ENCODE measurements around the gene BIRC2. TPM values are rescaled to one million over a fixed set of nuclear protein-coding genes. Genes with fewer than 3 reads are reported as not detected.

Gene BIRC2
- total RNA-seq, 2 donors from 2014 or later, result 48.7 to 92.9 TPM

- peaks cover 26% of the 10 kb centered on the region for H3K36me3 ChIP-seq
- no peak for DNase-seq (ENCODE audit: low spot score)
- H3K4me3 ChIP-seq, result no peak overlapping the region
- H3K9me3 ChIP-seq, result no peaks in the 10 kb centered on the region
- ATAC-seq (ENCODE audit: insufficient number of reproducible peaks, low FRiP score, low read depth), result no peak
- H3K27ac ChIP-seq, result no peak overlapping the region
- no peaks in the 10 kb centered on the region for H3K4me1 ChIP-seq (ENCODE audit: control insufficient read depth in 1 of 2, low read depth in 2 of 2)
- H3K27me3 ChIP-seq (replicated peaks; ENCODE audit: insufficient read depth), result no peaks in the 10 kb centered on the region
- TF ChIP-seq CTCF (IDR thresholded peaks at IDR 0.05), result no peak
Observed at GRCh38 chr11:102375720-102376399, 28.8 kb downstream of the BIRC2 start.

GRCh38 chr11:102377891-102378290 lies 30.9 kb downstream of the BIRC2 start:
- Histone ChIP-seq H3K4me3 (no peak overlapping the region), H3K36me3 (peaks cover 35% of the 10 kb centered on the region), H3K27ac (no peak overlapping the region), H3K4me1 (ENCODE audit: control insufficient read depth in 1 of 2, low read depth in 2 of 2) (no peaks in the 10 kb centered on the region), H3K27me3 (replicated peaks; ENCODE audit: insufficient read depth) (no peaks in the 10 kb centered on the region), H3K9me3 (no peaks in the 10 kb centered on the region)
- DNase-seq (ENCODE audit: low spot score) (no peak), ATAC-seq (ENCODE audit: insufficient number of reproducible peaks, low FRiP score, low read depth) (no peak)
- TF ChIP-seq CTCF (IDR thresholded peaks at IDR 0.05), result no peak

- no peak overlapping the region for H3K4me3 ChIP-seq
- no peaks in the 10 kb centered on the region for H3K4me1 ChIP-seq (ENCODE audit: control insufficient read depth in 1 of 2, low read depth in 2 of 2)
- DNase-seq (ENCODE audit: low spot score) (no peak), ATAC-seq (ENCODE audit: insufficient number of reproducible peaks, low FRiP score, low read depth) (no peak)
- TF ChIP-seq CTCF (IDR thresholded peaks at IDR 0.05), result no peak
- no peaks in the 10 kb centered on the region for H3K9me3 ChIP-seq
- peaks cover 35% of the 10 kb centered on the region for H3K36me3 ChIP-seq
- no peak overlapping the region for H3K27ac ChIP-seq
- H3K27me3 ChIP-seq (replicated peaks; ENCODE audit: insufficient read depth), result no peaks in the 10 kb centered on the region
Observed at GRCh38 chr11:102378818-102379217, 31.8 kb downstream of the BIRC2 start.

- DNase-seq (ENCODE audit: low spot score), result no peak
- Histone ChIP-seq H3K9me3 (no peaks in the 10 kb centered on the region), H3K27me3 (replicated peaks; ENCODE audit: insufficient read depth) (no peaks in the 10 kb centered on the region), H3K36me3 (peaks cover 40% of the 10 kb centered on the region), H3K4me1 (ENCODE audit: control insufficient read depth in 1 of 2, low read depth in 2 of 2) (no peaks in the 10 kb centered on the region), H3K4me3 (no peak overlapping the region), H3K27ac (no peak overlapping the region)
- TF ChIP-seq CTCF (IDR thresholded peaks at IDR 0.05), result no peak
- ATAC-seq (ENCODE audit: insufficient number of reproducible peaks, low FRiP score, low read depth), result no peak
Observed at GRCh38 chr11:102382384-102382783, 35.4 kb downstream of the BIRC2 start.

- DNase-seq (ENCODE audit: low spot score) (no peak), ATAC-seq (ENCODE audit: insufficient number of reproducible peaks, low FRiP score, low read depth) (no peak)
- Histone ChIP-seq H3K9me3 (no peaks in the 10 kb centered on the region), H3K4me3 (no peak overlapping the region), H3K27ac (no peak overlapping the region), H3K4me1 (ENCODE audit: control insufficient read depth in 1 of 2, low read depth in 2 of 2) (no peaks in the 10 kb centered on the region), H3K36me3 (peaks cover 31% of the 10 kb centered on the region), H3K27me3 (replicated peaks; ENCODE audit: insufficient read depth) (no peaks in the 10 kb centered on the region)
- no peak for TF ChIP-seq CTCF (IDR thresholded peaks at IDR 0.05)
Observed at GRCh38 chr11:102383839-102384238, 36.8 kb downstream of the BIRC2 start.

All from thoracic aorta (tissue), 2 donors.